ENCODE data around the gene GFI1. TPM values are rescaled to one million over a fixed set of nuclear protein-coding genes. Genes with fewer than 3 reads are reported as not detected.

Gene GFI1
- total RNA-seq, 3 donors from 2014 or later, result 2.7 to 7.8 (median 7.7) TPM

GRCh38 chr1:92503926-92504285 lies 17.2 kb upstream of the GFI1 start:
- intact Hi-C loops (cut with DNase I, micrococcal nuclease), result no loop called here

GRCh38 chr1:92503043-92503925 lies 16.6 kb upstream of the GFI1 start:
- Histone ChIP-seq H3K4me1 (ENCODE audit: low read depth) (no peaks in the 10 kb centered on the region), H3K9me3 (no peaks in the 10 kb centered on the region), H3K4me3 (no peak overlapping the region), H3K36me3 (ENCODE audit: low read depth) (no peaks in the 10 kb centered on the region)
- intact Hi-C loops (cut with DNase I, micrococcal nuclease), result no loop called here
- DNase-seq (no peak), ATAC-seq (no peak)
- TF ChIP-seq, protein P1, sequence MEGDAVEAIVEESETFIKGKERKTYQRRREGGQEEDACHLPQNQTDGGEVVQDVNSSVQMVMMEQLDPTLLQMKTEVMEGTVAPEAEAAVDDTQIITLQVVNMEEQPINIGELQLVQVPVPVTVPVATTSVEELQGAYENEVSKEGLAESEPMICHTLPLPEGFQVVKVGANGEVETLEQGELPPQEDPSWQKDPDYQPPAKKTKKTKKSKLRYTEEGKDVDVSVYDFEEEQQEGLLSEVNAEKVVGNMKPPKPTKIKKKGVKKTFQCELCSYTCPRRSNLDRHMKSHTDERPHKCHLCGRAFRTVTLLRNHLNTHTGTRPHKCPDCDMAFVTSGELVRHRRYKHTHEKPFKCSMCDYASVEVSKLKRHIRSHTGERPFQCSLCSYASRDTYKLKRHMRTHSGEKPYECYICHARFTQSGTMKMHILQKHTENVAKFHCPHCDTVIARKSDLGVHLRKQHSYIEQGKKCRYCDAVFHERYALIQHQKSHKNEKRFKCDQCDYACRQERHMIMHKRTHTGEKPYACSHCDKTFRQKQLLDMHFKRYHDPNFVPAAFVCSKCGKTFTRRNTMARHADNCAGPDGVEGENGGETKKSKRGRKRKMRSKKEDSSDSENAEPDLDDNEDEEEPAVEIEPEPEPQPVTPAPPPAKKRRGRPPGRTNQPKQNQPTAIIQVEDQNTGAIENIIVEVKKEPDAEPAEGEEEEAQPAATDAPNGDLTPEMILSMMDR (IDR thresholded peaks at IDR 0.05), result no peak

More at GRCh38 chr1:92503926-92504285, 17.2 kb upstream of the GFI1 start:
- Histone ChIP-seq H3K4me3 (no peak overlapping the region), H3K9me3 (no peaks in the 10 kb centered on the region), H3K36me3 (ENCODE audit: low read depth) (no peaks in the 10 kb centered on the region), H3K4me1 (ENCODE audit: low read depth) (no peaks in the 10 kb centered on the region)
- DNase-seq, result no peak
- ATAC-seq, result no peak
- TF ChIP-seq, protein P1 (IDR thresholded peaks at IDR 0.05), result no peak

DNA sequence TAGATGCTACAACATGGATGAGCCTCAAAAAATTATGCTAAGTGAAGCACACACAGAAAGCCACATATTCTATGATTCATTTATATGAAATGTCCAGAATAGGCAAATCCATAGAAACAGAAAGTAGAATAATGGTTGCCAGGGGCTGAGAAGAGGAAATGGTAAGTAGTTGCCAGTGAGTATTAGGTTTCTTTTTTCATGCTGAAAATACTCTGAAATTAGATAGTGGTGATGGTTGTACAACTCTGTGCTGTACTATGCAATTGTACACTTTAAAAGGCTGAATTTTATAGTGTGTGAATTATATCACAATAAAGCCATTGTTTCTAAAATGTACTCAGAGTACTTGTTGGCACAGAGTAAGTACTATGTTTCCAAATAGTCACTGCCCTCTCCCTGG lies 15.5 kb upstream of the GFI1 start:
- Histone ChIP-seq H3K4me3 (no peak overlapping the region), H3K9me3 (no peaks in the 10 kb centered on the region), H3K36me3 (ENCODE audit: low read depth) (no peaks in the 10 kb centered on the region), H3K4me1 (ENCODE audit: low read depth) (no peaks in the 10 kb centered on the region)
- DNase-seq (no peak), ATAC-seq (peak; percentile 30)
- TF ChIP-seq, protein P1 (IDR thresholded peaks at IDR 0.05), result no peak
- intact Hi-C loops (cut with DNase I, micrococcal nuclease), result no loop called here

DNA sequence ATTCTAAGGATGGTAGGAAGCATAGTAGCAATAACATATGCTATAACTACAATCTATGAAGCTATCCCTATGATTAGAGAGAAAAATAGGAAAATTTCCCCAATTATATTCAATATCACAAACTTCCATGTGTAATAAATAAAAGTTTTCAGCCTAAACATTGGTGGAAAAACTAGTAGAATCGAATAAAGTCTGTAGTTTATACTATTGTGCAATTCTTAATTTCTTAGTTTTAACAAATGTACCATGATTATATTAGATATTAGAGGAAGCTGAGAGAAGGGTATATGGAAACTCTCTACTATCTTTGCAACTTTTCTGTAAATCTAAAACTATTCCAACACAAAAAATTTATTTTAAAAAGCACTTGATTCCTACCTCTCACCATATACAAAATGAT lies 13.8 kb upstream of the GFI1 start:
- no peaks in the 10 kb centered on the region for H3K36me3 ChIP-seq (ENCODE audit: low read depth)
- no peaks in the 10 kb centered on the region for H3K4me1 ChIP-seq (ENCODE audit: low read depth)
- no peak overlapping the region for H3K4me3 ChIP-seq
- intact Hi-C loops (cut with DNase I, micrococcal nuclease), result no loop called here
- H3K9me3 ChIP-seq, result no peaks in the 10 kb centered on the region
- DNase-seq (no peak), ATAC-seq (no peak)
- TF ChIP-seq, protein P1 (IDR thresholded peaks at IDR 0.05), result no peak

GRCh38 chr1:92495392-92496063 lies 8.8 kb upstream of the GFI1 start:
- TF ChIP-seq, protein P1 (IDR thresholded peaks at IDR 0.05), result no peak
- no peaks in the 10 kb centered on the region for H3K4me1 ChIP-seq (ENCODE audit: low read depth)
- intact Hi-C loops (cut with DNase I, micrococcal nuclease), result no loop called here
- ATAC-seq, result no peak
- no peaks in the 10 kb centered on the region for H3K9me3 ChIP-seq
- H3K36me3 ChIP-seq (ENCODE audit: low read depth), result no peaks in the 10 kb centered on the region
- H3K4me3 ChIP-seq, result no peak overlapping the region
- DNase-seq, result no peak

Data from mucosa of descending colon (tissue), 3 donors.